Lower leg skin (tissue), 4 donors: Measurements from ENCODE around the gene NXNL1. TPM values are rescaled to one million over a fixed set of nuclear protein-coding genes. Genes with fewer than 3 reads are reported as not detected.

Source experiments
- DNase-seq, 2 donors: peaks; one replicate each; pipeline ENCODE4 v3.0.0-alpha.2; 2019; ENCODE audit warnings: low spot score in 2 of 2
- H3K4me3 ChIP-seq: fragments of 200-600 bp; sonication (generic); 2 replicates; pipeline ENCODE4 v1.5.1; 2017; ENCODE audit warnings: mild to moderate bottlenecking, low read depth; ENCODE audit not compliant: poor library complexity, severe bottlenecking
- POLR2A ChIP-seq, 2 donors: fragments of 450-650 bp; IDR thresholded peaks; one replicate each; pipeline ENCODE4 v1.6.1; 2016 to 2017; ENCODE audit warnings: antibody characterized with exemption in 2 of 2, mild to moderate bottlenecking in 1 of 2, moderate library complexity in 1 of 2
- WGBS, 2 donors: methylation state at CpG; one replicate each; pipeline ENCODE4 v1.1.5; 2018; 5-methylcytosine and 5-hydroxymethylcytosine counted together
- intact Hi-C: fragments of 100-400 bp; cut with DNase I; formaldehyde crosslinking; loops from one replicate; pipeline ENCODE4 v1.15.0; 2023; ENCODE audit warnings: low total_unique reads
- total RNA-seq, 4 donors: library from RNA; depleted of rRNA; stranded (reverse); fragments of >200 nt; gene quantifications; one replicate each; pipeline ENCODE4 v1.1.0, GENCODE V29; 2016
- TF ChIP-seq, protein P1 (sequence below), 3 donors: fragments of 450-650 bp; IDR thresholded peaks; one replicate each; pipeline ENCODE4 v1.5.1; 2016; ENCODE audit warnings: antibody characterized with exemption in 3 of 3, mild to moderate bottlenecking in 3 of 3, moderate library complexity in 2 of 3

The NXNL1 gene
- total RNA-seq, 4 donors from 2014 or later: not detected

DNA sequence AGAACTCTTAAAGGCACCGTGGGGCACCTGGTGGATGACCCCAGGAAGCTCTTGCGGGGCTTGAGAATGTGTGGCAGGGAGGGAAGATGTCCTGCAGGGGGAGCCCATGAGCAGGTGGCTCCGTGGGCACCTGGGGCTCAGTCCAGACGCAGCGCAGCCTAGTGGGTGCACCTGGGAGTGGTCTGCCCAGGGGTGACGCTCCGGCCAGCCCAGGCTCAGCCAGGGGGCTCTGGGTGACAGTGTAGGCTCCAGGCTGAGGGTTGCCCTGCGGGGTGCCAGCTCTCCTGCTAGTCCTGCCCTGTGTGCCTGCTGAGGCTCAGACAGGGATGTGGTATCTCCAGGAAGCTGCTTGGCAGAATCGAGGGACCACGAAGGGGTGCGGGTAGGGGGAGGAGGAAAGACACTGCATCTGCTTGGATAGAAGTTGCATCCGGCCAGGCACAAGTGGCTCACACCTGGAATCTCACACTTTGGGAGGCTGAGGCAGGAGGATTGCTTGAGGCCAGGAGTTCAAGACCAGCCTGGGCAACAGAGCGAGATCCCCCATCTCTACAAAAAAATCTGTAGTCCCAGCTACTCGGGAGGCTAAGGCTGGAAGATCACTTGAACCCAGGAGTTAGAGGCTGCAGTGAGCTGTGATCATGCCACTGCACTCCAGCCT lies 35.7 kb upstream of the NXNL1 start:
- peak in 1 of 2 donors; percentile 93 for DNase-seq
- no peak overlapping the region for H3K4me3 ChIP-seq
- TF ChIP-seq, protein P1, sequence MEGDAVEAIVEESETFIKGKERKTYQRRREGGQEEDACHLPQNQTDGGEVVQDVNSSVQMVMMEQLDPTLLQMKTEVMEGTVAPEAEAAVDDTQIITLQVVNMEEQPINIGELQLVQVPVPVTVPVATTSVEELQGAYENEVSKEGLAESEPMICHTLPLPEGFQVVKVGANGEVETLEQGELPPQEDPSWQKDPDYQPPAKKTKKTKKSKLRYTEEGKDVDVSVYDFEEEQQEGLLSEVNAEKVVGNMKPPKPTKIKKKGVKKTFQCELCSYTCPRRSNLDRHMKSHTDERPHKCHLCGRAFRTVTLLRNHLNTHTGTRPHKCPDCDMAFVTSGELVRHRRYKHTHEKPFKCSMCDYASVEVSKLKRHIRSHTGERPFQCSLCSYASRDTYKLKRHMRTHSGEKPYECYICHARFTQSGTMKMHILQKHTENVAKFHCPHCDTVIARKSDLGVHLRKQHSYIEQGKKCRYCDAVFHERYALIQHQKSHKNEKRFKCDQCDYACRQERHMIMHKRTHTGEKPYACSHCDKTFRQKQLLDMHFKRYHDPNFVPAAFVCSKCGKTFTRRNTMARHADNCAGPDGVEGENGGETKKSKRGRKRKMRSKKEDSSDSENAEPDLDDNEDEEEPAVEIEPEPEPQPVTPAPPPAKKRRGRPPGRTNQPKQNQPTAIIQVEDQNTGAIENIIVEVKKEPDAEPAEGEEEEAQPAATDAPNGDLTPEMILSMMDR (IDR thresholded peaks at IDR 0.05): no peak
- no peak for TF ChIP-seq POLR2A (IDR thresholded peaks at IDR 0.05)
- intact Hi-C loops: no loop called here
- WGBS, 2 donors: 37 to 44% methylated on average over 14 of the region's 14 CpGs

DNA sequence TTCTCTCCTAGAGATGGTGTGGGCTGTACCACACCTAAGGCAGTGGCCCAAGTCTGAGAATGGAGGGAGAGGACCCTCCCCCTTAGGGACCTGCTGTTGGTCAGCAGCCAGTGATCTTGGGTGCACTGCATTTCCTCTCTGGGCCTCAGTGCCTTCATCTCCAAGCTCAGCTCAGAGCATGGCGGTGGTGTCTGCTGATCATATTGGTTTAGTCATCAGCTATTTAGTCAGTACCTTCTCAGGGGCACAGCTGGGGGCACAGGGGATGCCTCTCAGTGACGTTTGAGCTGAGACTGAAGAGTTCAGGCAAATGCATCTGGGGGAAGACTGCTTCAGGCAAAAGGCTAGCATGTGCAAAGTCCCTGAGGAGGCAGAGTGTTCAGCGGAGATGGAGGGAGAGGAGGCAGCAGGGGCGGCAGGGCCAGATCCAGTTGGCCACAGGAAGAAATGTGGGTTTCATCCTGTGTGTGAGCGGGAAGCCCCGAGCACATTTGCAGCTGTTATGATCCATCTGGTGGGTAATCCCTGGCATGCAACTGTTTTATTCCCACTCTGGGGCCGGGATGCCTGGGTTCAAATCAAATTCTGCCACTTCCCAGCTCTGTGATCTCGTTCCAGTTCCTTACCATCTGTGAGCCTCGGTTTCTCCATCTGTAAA lies 35.0 kb upstream of the NXNL1 start:
- no peak for DNase-seq

GRCh38 chr19:17491287-17491686 lies 30.6 kb upstream of the NXNL1 start:
- H3K4me3 ChIP-seq: no peak overlapping the region
- DNase-seq: no peak
- TF ChIP-seq, protein P1 (IDR thresholded peaks at IDR 0.05): no peak
- TF ChIP-seq POLR2A (IDR thresholded peaks at IDR 0.05): no peak
- 58 to 69% methylated on average over 5 of the region's 5 CpGs for WGBS, 2 donors
- intact Hi-C loops: no loop called here

More for the DNA sequence above, 35.0 kb upstream of the NXNL1 start:
- TF ChIP-seq POLR2A (IDR thresholded peaks at IDR 0.05): no peak
- TF ChIP-seq, protein P1 (IDR thresholded peaks at IDR 0.05): no peak
- H3K4me3 ChIP-seq: no peak overlapping the region
- 66 to 72% methylated on average over 9 of the region's 9 CpGs for WGBS, 2 donors
- intact Hi-C loops: no loop called here

DNA sequence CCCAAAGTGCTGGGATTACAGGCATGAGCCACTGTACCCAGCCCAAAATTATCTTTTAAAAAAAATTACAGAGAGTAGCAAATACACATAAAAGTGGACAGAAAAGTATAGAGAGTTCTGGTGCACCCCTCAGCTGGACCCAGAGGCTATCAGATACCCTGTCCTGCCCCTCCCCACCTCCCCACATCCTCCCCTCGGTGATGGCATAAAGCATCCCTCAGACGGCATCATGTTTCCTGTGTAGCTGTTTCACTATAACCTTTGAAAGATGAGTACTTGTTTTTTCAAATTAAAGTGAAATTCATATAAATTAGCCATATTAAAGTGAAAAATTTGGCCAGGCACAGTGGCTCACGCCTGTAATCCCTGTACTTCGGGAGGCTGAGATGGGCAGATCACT lies 29.7 kb upstream of the NXNL1 start:
- no peak for DNase-seq
- H3K4me3 ChIP-seq: no peak overlapping the region
- intact Hi-C loops: no loop called here
- TF ChIP-seq, protein P1 (IDR thresholded peaks at IDR 0.05): no peak
- TF ChIP-seq POLR2A (IDR thresholded peaks at IDR 0.05): no peak
- WGBS, 2 donors: 54 to 68% methylated on average over 4 of the region's 4 CpGs

GRCh38 chr19:17489392-17490030 lies 28.8 kb upstream of the NXNL1 start:
- H3K4me3 ChIP-seq: no peak overlapping the region
- TF ChIP-seq, protein P1 (IDR thresholded peaks at IDR 0.05): no peak
- no peak for TF ChIP-seq POLR2A (IDR thresholded peaks at IDR 0.05)
- no peak for DNase-seq
- intact Hi-C loops: no loop called here
- WGBS, 2 donors: 81 to 82% methylated on average over 9 of the region's 9 CpGs
